ENCODE data around the gene TOE1. TPM values are rescaled to one million over a fixed set of nuclear protein-coding genes. Genes with fewer than 3 reads are reported as not detected.

The TOE1 gene
- total and polyA plus RNA-seq, 9 of the 15 experiments (the other 6 are each of a cell fraction or from before 2014, with no cell fraction given) = 32.1 to 85.7 (median 38.0) TPM

DNA sequence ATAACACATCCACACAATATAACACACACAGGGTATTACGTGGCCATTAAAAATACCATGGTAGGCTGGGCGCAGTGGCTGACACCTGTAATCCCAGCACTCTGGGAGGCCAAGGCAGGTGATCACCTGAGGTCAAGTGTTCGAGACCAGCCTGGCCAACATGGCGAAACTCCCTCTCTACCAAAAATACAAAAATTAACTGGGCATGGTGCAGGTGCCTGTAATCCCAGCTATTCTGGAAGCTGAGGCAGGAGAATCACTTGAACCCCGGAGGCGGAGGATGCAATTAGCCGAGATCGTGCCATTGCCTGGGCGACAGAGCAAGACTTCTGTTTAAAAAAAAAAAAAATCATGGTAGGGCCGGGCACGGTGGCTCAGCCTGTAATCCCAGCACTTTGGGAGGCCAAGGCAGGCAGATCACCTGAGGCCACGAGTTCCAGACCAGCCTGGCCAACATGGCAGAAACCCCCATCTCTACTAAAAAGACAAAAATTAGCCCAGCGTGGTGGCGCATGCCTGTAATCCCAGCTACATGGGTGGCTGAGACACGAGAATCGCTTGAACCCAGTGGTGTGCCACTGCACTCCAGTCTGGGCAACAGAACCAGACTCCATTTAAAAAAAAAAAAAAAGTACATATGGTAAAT is 37.3 kb upstream of the TOE1 start (continued):
- no peak for TF ChIP-seq ASH1L (IDR thresholded peaks at IDR 0.05; ENCODE audit: borderline replicate concordance, low read depth, partially characterized antibody)
- TF ChIP-seq SMARCA4 (IDR thresholded peaks at IDR 0.05) = no peak
- TF ChIP-seq MCM2 (IDR thresholded peaks at IDR 0.05; ENCODE audit: low read depth) = no peak
- no peak; the same call in 1 of the 2 replicates for TF ChIP-seq ZNF584 (CRISPR knock-in tag; IDR thresholded peaks at IDR 0.05; ENCODE audit: low read depth)
- TF ChIP-seq IRF2 (CRISPR knock-in tag; IDR thresholded peaks at IDR 0.05) = no peak
- TF ChIP-seq STAG1 (CRISPR knock-in tag; IDR thresholded peaks at IDR 0.05; ENCODE audit: borderline replicate concordance) = no peak
- no peak for TF ChIP-seq TBP (optimal IDR thresholded peaks at IDR 0.05; ENCODE audit: low read depth, low read length)
- TF ChIP-seq RFX5 (IDR thresholded peaks at IDR 0.05; ENCODE audit: low read depth, low read length) = no peak
- no peak for TF ChIP-seq ZNF197 (CRISPR knock-in tag; IDR thresholded peaks at IDR 0.05; ENCODE audit: low read depth)
- no peak for TF ChIP-seq SMARCB1 (IDR thresholded peaks at IDR 0.05; ENCODE audit: insufficient read length, low read depth)
- TF ChIP-seq MCM3 (IDR thresholded peaks at IDR 0.05) = no peak
- no peak for TF ChIP-seq TGIF2 (CRISPR knock-in tag; IDR thresholded peaks at IDR 0.05)
- TF ChIP-seq SRSF7 (optimal IDR thresholded peaks at IDR 0.05; ENCODE audit: low read depth, low read length) = no peak
- TF ChIP-seq DPF2 (IDR thresholded peaks at IDR 0.05) = no peak
- 0 out of 2 replicates have a peak, but pooled peaks have one; percentile 37 for TF ChIP-seq BRD4 (IDR thresholded peaks at IDR 0.05)
- TF ChIP-seq, protein P1, sequence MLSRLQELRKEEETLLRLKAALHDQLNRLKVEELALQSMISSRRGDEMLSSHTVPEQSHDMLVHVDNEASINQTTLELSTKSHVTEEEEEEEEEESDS (CRISPR knock-in tag; IDR thresholded peaks at IDR 0.05) = no peak

Measured in K562 (cell line).